Osteocyte (in vitro differentiated cells): ENCODE data around the gene SH2D3A. TPM values are rescaled to one million over a fixed set of nuclear protein-coding genes. Genes with fewer than 3 reads are reported as not detected.

ENCODE experiments used
- DNase-seq: peaks from one replicate; pipeline ENCODE4 v3.0.0; 2021; ENCODE audit warnings: mixed read lengths; ENCODE audit not compliant: unreplicated experiment; ENCODE audit errors: extremely low spot score
- H3K27ac Mint-ChIP-seq: one replicate; pipeline ENCODE4 v1.8.0; 2021; ENCODE audit warnings: mild to moderate bottlenecking, mixed read lengths; ENCODE audit not compliant: unreplicated experiment
- H3K27me3 Mint-ChIP-seq: one replicate; pipeline ENCODE4 v1.8.0; 2021; ENCODE audit warnings: mixed read lengths; ENCODE audit not compliant: unreplicated experiment
- H3K36me3 Mint-ChIP-seq: one replicate; pipeline ENCODE4 v1.8.0; 2021; ENCODE audit warnings: mixed read lengths; ENCODE audit not compliant: unreplicated experiment
- H3K4me1 Mint-ChIP-seq: one replicate; pipeline ENCODE4 v1.8.0; 2021; ENCODE audit warnings: mixed read lengths; ENCODE audit not compliant: unreplicated experiment
- H3K4me3 Mint-ChIP-seq: one replicate; pipeline ENCODE4 v1.8.0; 2021; ENCODE audit warnings: mild to moderate bottlenecking, moderate library complexity, mixed read lengths; ENCODE audit not compliant: unreplicated experiment
- H3K9me3 Mint-ChIP-seq: one replicate; pipeline ENCODE4 v1.8.0; 2021; ENCODE audit warnings: mixed read lengths; ENCODE audit not compliant: unreplicated experiment
- CTCF ChIP-seq: fragments of 200-600 bp; sonication (generic); IDR thresholded peaks from 2 replicates; pipeline ENCODE4 v1.5.0; 2021; ENCODE audit warnings: antibody characterized with exemption, mild to moderate bottlenecking, moderate library complexity
- total RNA-seq: library from RNA; stranded (reverse); gene quantifications from 2 replicates; pipeline ENCODE4 v1.2.1, GENCODE V29; 2021

The SH2D3A gene
- total RNA-seq, 1 donor from 2014 or later = not detected

GRCh38 chr19:6717441-6717971, 49.7 kb downstream of the SH2D3A start:
- Mint-ChIP-seq H3K27me3 (peaks cover 24% of the 10 kb centered on the region), H3K36me3 (no peaks in the 10 kb centered on the region), H3K4me3 (no peak overlapping the region), H3K4me1 (no peaks in the 10 kb centered on the region), H3K27ac (no peak overlapping the region), H3K9me3 (no peaks in the 10 kb centered on the region)
- DNase-seq = no peak
- no peak for TF ChIP-seq CTCF

- peak; percentile 7 for TF ChIP-seq CTCF
- Mint-ChIP-seq H3K9me3 (no peaks in the 10 kb centered on the region), H3K4me3 (no peak overlapping the region), H3K4me1 (no peaks in the 10 kb centered on the region), H3K27me3 (peaks cover 24% of the 10 kb centered on the region), H3K27ac (no peak overlapping the region), H3K36me3 (no peaks in the 10 kb centered on the region)
- DNase-seq = no peak
Observed at GRCh38 chr19:6717036-6717435, 50.2 kb downstream of the SH2D3A start.

- Mint-ChIP-seq H3K36me3 (no peaks in the 10 kb centered on the region), H3K4me1 (no peaks in the 10 kb centered on the region), H3K27ac (no peak overlapping the region), H3K27me3 (peaks cover 23% of the 10 kb centered on the region), H3K4me3 (no peak overlapping the region), H3K9me3 (no peaks in the 10 kb centered on the region)
- DNase-seq = no peak
- no peak for TF ChIP-seq CTCF
Observed at GRCh38 chr19:6716610-6716970, 50.6 kb downstream of the SH2D3A start.

- Mint-ChIP-seq H3K4me1 (no peaks in the 10 kb centered on the region), H3K27ac (no peak overlapping the region), H3K36me3 (no peaks in the 10 kb centered on the region), H3K27me3 (peaks cover 29% of the 10 kb centered on the region), H3K4me3 (no peak overlapping the region), H3K9me3 (no peaks in the 10 kb centered on the region)
- no peak for DNase-seq
- no peak for TF ChIP-seq CTCF
Observed at GRCh38 chr19:6714749-6715555, 52.3 kb downstream of the SH2D3A start.

- no peak for DNase-seq
- Mint-ChIP-seq H3K4me1 (no peaks in the 10 kb centered on the region), H3K27ac (no peak overlapping the region), H3K27me3 (peaks cover 28% of the 10 kb centered on the region), H3K9me3 (no peaks in the 10 kb centered on the region), H3K36me3 (no peaks in the 10 kb centered on the region), H3K4me3 (no peak overlapping the region)
- no peak for TF ChIP-seq CTCF
Observed at GRCh38 chr19:6713773-6714692, 53.2 kb downstream of the SH2D3A start.
